Suppressor macrophage treated with lipopolysaccharide for 4 hours (primary cell): Measurements from ENCODE around the gene MAFG.

Experiments
- DNase-seq: peaks from one replicate; pipeline ENCODE4 v3.0.0-alpha.2; 2020

The MAFG gene

DNA sequence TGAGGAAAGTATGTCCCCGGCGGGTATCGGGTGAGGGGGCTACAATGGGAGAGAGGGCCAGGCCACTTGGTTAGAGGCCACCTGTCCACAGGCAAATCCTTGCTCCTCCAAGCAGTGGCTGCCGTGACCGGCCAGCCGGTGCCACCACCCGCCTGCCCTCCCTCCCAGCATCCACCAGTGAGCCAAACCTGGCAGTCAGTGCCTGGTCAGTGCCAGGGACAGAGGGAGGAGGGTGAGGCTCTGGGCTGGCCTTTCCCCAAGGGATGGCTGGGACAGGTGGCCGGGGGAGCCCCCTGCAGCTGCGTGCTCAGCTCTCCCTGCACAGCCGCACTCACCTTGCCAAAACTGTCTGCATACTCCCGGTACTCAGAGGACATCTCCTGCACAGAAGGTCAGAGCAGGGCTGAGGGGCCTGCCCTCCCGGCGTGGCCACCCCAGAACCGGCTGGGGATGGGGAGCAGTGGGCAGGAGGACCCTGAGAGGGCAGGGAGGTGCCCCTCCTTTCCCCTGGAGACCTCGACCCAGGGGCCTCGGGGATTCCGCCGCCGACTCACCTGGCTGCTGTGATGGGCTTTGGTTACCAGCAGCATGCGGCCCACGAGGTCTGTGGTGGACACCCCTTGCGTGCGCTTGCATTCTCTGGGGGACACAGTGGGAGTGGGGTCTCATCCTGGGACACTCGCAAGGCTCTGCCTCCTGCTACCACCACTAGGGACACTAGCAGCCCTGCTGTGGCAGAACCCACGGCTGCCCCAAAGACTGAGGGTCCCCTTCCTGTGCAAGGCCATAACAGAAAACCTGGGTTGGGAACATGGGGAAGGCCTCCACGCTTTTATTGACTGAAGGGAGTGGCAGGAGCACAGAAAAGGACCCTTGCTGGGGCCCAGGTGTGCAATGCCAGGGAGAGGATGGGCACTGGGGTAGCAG, 20.1 kb downstream of the MAFG start:
- no peak for DNase-seq

DNA sequence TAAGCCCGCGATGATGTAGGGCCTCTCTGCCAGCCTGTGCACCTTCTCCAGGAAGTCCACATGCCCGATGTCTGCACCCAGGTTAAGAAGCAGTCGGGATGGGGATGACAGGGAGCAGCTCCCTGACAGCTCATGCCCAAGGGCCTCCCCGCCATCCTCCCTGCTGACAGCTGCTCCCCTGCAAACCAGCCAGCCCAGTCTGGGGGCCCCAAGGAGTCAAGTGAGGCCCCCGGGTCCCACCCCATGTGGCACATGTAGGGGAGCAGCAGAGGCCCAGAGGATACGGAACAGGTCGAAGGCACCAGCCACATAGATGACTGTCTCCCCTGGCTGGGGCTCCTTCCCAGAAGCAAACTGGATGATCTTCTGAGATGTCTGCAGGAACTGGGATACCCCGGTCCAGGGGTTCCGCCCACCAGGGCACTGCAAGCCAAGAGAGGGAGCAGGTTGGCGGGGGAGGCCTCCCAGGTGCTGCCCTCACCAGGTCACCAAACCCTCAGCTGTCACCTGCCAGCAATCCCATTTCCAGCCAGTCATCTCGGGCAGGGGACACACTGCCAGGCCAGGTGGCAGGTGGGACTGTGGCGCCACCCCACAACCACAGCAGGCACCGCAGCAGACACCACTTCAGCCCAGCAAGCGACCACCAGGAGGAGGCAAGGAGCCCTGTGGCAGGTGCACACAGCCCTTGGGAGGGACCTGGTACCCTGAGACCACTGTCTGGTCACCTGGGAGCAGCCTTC, 20.9 kb downstream of the MAFG start:
- no peak for DNase-seq

DNA sequence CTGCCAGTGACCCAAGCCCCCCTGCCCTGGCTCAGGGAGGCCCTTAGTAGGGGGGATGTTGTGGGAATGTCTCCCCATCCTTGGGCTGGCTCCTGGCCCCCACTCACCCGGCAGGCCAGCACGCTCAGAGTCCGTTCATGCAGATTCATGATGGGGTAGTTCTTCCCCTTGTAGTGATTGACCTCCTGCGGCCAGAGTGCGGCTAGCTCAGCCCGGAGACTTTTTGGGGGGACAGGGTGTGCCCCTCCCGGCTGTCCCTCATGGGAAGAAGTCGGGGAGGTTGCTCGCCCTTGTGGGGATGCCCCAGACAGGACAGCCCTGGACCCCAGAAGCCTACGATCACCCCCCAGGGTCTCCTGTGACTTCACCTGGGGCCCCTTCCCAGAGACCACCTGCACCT, 21.5 kb downstream of the MAFG start:
- DNase-seq, result no peak

DNA sequence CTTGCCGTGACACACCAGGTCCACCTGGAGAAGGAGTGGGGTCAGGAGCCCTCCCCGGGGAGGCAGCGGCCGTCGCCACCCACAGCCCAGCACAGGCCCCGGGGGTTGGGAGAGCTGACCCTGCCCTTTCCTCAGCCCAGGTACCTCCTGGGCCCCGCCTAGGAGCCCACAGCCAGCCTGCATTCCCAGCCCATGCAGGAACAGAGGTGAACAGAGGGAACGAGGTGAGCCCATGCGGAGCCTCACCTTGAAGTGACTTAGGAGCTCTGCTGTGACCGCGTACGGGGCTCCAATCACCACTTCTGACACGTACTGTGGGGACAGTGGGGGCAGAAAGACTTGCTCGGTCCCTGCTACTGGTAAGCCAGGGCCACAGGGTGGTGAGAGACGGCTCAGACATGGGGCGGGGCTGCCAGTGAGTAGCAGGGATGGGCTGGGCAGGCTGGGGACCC, 22.1 kb downstream of the MAFG start:
- DNase-seq, result no peak

DNA sequence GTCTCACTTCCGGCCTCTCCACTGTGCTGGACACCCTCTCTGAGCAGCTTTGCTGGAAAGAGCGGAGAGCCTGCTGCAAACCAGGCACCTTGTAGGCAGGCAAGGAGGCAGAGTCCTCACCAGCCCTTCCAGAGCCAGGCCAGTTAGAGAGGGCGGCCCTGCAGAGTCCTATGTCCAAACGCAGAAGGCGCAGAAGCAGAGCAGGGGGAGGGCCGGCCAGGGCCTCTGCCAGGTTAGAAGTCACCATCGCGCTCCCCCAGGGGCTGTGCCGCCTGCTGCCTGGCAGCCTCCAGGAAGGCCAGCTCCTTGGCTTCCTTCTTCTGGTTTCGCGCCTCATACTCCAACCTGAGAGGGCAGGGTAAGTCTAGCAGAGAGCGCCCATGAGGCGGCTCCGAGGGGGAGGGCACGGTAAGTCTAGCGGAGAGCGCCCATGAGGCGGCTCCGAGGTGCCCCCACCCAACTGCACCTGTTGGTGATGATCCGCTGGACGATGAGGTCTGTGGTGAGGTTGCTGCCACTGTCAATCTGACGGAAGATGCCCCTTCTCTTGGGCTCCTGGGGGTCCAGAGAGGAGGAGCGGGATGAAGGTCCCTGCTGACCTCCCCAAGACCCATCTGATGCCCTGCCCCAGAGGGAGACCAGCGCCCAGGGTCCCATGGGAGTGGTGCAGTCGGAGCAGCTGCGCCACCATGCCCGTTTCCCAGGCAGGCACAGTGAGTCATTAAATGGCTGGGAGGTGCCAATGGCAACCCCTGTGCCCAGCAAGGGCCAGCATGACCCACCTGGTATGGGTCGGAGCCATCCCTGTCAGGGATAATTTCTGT, 22.7 kb downstream of the MAFG start:
- no peak for DNase-seq

DNA sequence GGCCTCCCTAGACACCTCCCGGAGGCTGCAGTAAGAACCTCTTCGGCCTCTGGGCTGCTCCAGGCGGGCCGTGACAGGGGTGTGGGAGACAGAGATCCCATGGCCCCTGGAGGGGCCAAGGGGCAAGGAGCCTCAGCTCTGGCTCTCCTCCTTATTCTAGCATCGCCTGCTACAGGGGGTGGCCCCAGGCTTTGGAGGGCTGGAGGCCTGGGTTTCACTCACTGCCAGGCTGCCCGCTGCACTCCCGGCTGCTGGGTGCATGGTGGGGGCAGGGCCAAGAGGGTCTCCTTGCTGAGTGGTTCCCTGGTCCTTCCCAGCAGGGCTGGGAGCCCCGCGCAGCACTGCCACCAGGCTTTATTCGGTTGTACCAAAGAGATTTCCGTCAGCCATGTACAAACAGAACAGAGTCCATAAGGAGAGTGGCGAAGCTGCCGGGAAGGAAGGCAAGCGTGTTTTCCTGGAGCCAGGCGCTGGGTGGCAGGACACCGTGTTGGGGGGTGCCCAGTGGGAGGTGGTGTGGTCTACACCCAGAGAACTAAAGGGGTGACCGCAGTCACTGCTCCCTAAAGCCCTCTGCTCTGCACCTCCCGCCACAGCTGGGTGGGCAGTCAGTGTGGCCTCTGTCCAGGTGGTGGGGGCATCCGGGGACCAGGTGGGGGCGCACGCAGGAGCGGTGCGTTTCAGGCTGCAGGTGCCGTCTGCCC, 23.5 kb downstream of the MAFG start:
- no peak for DNase-seq

DNA sequence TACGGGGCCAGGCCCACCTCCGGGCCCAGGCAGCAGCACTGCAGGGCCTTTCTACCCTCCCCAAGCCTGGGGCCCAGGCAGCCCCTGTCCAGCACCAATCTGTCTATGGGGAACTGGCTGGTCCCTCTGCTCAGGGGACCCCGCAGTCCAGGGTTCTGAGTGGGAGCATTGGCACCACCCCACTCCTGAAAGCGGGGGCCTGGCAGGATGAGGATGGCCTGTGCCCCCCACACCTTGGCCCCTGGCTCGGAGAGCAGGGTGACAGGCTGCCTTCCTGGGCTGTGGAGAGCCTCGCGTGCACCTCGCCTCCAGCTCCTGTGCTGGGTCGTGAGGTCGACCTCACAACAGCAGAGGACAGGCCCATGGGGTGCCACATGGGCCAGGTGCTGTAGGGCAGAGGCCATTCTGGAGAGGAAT, 24.1 kb downstream of the MAFG start:
- DNase-seq, result no peak

DNA sequence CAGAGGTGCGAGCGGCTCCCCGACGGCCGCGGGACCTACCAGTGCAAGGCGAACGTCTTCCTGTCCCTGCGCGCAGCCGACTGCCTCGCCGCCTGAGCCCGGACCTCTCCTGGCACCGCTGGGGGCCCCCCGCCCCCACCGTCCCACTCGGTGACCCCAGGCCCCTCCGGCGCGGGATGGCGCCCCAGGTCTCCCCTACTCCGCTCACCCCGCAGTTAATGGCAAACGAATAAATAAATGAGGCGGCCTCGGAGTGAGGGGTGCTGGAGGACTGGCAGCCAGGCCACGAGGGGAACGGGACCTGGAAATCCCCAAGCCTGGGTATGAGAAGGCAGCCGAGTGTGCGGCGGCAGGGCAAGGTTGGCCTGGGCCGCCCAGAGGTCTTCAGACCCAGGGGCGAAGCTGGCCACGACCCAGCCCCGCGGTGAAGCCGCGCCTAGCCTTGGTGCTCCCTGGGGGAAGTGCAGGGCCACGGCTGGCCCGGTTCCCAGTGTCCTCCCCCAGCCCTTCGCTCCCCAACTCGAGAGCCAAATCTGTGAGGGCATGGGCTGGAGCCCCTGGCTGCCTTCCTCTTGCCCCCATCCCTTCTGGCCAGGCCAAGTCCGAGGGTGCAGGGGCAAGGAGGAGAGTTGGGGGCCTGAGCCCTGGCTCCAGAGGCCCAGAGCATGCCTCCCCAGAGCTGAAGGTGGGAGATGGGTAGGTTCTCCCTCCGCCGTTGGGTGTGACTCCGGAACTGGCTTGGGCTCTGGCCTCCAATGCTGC, 24.7 kb downstream of the MAFG start:
- DNase-seq, result no peak

DNA sequence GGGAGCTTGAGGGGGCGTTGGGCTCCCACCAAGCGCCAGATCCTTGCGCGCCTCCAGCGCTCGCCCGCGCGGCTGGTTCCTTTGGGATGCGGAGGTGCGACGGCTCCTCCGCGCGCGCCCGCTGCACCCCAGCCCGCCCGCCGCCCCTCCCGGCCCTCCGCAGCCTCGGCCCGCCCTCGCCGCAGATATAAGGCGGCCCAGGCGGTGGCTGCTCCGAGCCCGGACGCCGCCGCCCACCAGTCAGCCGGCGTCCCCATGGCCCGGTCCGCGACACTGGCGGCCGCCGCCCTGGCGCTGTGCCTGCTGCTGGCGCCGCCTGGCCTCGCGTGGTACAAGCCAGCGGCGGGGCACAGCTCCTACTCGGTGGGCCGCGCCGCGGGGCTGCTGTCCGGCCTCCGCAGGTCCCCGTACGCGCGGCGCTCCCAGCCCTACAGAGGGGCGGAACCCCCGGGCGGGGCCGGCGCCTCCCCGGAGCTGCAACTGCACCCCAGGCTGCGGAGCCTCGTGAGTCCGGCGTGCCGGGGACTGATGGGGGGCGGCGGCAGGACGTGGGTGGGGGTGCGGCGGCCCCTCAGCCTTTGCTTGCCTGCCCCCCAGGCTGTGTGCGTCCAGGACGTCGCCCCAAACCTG, 25.4 kb downstream of the MAFG start, which contains the start of gene NPB:
Gene NPB (plus strand): TSS at position 216 of the 630 bp plus-strand sequence. CDS start 40 bp downstream, at position 256.
- DNase-seq, result peak; percentile 35

DNA sequence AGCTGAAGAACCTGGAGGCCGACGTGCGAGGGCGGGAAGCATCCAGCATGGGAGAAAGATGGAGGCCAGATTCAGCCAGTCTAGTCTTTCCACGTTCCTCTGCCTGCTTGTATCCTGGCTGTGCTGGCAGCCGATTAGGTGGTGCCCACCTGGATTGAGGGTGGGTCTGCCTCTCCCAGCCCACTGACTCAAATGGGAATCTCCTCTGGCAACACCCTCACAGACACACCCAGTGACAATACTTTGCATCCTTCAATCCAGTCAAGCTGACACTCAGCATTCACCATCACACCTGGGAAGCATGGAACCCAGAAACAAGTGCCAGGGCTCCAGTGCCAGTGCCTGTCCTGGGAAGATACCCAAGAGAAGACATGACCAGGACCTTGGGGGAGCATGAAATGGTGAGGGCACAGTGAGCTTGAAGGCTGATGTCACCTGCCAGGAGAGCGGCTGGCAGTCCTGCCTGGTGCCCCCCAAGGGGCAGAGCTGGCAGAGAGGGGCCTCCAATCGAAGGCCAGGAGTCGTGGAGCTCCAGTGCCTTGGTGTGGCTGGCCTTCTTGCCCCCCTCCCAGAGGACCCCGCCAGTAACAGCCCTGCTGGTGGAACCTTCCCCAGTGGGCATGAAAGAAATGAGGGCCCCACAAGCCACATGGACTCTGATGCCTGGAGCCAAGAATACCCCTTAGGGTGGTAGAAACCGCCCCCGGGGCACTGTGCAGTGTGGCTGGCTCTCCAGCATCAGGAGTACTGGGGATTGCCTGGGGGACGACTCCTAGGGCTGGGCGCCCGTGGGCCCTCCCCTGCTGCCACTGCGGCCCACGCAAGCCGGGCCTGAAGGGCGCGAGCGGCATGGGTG, 26.1 kb downstream of the MAFG start:
- no peak for DNase-seq

DNA sequence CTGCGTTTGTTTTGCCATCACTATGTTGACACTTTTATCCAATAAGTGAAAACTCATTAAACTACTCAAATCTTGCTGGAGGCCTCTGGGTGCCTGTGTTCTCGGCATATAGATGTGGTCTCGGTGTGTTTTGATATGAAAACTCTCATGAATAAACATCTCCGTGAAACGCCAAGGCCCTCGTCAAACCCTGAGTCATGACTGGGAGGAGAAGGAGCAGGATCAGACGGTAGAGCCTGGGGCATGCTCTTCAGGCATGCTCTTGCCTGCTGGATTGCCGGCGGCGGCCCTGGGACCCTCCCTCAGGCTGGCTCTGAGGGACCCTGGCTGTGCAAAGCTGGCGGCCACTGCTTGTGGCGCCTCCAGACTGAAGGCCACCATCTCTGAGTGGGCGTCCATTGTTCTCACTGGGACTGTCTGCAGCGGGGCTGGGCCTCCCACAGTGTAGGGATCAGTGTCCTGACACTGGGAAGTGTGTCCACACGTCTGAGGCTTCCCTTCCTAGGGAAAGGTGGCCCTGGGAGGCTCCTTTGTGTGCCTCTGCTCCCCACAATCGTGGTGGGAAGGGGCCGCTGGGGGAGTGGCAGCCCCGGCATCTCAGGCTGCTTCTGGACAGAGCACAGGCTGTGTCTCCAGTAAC, 27.2 kb downstream of the MAFG start:
- DNase-seq, result no peak

DNA sequence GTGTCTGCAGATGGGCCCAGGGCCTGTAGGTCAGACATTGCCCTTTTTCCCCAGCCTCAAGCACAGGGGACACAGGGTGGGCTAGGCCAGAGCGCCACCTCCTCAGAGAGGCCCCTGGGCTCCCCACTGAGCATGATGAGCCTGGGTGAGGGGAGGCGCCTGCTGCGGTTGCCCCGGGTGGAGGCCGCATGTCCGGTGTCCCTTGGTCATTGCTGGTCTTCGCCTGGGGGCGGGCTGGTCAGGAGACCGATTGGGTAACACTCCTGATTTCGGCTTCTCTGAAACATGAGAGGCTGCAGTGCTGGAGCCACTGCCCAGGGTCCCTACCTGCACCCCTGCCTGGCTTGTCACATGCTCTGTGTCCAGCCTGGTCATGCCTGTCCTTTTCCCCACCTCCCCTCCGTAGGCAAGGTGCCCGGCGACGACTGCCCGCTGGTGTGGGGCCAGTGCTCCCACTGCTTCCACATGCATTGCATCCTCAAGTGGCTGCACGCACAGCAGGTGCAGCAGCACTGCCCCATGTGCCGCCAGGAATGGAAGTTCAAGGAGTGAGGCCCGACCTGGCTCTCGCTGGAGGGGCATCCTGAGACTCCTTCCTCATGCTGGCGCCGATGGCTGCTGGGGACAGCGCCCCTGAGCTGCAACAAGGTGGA, 27.9 kb downstream of the MAFG start:
- no peak for DNase-seq

DNA sequence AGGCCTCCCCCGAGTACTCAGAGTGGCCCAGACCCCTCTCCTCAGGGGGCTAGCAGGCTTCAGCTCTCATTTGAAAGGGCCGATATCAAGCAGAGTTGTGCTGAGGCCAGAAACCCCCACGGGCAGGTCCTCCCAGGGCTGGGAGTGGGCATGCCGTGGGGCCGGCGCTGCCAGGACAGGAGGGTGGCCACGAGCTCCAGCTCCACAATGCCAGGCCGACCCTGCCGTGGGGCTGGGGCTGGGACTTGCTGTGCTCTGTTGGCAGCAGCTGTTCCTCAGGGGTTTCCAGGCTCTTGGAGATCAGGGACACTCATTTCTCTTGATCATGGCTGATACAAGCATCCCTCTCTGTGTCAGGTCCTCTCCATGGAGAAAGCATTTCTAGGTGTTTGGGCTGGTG, 28.6 kb downstream of the MAFG start:
- DNase-seq, result no peak

DNA sequence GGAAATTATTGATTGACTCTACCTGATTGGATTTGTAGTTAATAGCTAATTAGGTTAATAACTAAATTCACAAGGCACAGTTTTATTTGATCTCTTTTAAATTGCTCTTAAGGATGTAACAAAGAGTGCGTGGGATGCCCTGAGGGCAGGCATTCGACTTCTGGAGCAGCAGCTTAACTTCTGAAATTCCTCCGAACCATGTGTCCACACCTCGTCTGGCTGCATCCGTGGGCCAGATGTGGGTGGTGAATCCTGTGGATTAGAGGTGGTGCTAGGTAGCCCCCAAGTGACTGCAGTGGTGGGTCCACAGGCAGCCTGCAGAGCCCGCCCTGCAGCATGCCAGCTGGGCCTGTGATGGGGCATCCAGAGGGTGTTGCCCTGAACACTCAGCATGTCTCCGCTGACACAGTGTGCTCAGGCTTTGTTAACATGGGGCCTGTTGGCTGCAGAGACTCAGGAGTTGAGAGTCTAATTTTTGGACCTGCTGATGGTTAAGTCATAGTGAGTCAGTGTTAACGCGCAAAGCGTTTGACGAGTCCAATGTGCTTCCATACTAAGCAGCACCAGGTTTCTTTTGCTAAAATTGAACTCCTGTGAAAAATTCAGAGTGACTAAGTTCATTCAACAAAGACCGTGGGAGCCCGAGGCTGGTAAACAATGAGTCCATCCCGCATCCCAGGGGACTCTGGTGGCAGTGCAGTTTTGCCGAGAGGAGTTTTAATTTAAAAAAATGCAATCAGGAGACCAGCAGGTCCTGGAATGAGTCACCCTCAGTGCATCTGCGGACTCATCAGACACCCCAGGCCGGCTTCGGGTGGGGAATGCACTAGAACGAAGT, 29.3 kb downstream of the MAFG start:
- no peak for DNase-seq

DNA sequence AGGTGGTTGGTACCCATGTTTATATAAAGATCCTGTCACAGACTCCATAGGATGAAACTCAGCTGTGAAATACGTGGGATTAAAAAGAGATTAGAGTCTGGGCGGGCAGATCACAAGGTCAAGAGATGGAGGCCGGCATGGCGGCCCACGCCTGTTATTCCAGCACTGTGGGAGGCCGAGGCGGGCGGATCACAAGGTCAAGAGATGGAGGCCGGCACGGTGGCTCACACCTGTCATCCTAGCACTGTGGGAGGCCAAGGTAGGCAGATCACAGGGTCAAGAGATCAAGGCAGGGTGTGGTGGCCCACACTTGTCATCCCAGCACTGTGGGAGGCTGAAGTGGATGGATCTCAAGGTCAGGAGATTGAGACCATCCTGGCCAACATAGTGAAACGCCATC, 32.1 kb downstream of the MAFG start:
- DNase-seq, result no peak

DNA sequence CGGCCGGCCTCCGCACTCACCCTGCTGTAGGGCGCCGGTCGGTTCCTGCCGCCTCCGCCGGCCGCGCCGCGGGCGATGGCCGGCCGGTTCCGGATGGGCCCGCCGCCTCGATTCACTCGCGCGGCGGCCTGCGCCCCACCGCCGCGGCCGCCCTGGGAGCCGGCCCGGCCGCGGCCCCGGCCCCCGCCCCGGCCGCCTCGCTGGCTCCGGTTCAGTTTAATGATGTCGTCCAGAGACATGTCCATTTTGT, 36.3 kb downstream of the MAFG start:
- no peak for DNase-seq

DNA sequence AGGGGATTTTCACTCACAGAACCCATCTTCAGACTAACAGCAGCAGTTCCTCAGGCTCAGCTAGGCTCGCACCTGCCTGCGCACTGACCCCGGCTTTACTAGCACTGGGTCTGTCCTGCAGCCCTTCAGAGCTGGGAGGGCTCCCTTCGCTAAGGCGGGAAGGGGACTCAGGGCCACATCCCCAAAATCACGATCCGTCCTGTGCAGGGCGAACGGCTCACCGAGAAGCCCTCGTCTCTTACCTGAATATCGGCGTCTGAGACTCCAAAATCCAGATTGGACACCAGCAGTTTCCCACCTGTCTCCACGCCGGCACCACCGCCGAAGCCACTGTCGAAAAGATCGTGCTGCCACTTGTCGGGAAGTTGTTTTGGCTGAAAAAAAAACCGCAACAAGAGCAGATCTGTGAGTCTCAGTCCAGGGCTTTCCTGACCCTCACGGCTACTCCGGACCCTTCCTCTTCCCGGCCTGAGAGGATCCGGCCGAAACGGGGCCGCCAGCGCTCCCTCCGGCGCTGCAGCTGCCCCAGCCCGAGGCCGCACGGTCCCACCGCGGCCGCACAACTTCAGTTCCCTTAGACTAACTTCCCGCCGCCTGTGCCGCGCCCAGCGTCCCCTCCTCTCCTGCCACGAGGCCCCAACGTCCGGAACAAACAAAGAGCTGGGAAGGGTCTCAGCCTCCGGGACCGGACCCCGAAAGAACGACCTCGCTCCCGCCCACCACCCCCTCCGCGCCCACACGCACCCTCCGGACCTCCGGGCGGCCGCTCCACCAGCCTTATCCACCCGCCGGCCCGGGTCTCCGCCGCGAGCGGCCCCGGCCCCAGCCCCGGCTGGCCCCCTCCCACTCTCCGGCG, 36.9 kb downstream of the MAFG start:
- peak; percentile 54 for DNase-seq
